ENCODE results near the gene ADGRE3.

DNA sequence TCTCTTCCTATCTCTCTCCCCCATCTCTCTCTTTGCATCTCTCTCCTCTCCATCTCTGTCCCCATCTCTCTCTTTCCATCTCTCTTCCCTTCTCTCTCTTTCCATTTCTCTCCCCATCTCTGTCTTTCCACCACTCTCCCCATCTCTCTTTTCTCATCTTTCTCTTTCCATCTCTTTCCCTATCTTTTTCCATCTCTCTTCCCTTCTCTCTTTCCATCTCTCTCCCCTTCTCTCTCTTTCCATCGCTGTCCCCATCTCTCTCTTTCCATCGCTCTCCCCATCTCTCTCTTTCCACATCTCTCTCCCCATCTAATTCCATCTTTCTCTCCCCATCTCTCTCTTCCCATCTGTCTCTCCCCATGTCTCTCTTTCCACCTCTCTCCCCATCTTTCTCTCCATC lies 24.5 kb downstream of the ADGRE3 start:
- TF ChIP-seq, protein P1, sequence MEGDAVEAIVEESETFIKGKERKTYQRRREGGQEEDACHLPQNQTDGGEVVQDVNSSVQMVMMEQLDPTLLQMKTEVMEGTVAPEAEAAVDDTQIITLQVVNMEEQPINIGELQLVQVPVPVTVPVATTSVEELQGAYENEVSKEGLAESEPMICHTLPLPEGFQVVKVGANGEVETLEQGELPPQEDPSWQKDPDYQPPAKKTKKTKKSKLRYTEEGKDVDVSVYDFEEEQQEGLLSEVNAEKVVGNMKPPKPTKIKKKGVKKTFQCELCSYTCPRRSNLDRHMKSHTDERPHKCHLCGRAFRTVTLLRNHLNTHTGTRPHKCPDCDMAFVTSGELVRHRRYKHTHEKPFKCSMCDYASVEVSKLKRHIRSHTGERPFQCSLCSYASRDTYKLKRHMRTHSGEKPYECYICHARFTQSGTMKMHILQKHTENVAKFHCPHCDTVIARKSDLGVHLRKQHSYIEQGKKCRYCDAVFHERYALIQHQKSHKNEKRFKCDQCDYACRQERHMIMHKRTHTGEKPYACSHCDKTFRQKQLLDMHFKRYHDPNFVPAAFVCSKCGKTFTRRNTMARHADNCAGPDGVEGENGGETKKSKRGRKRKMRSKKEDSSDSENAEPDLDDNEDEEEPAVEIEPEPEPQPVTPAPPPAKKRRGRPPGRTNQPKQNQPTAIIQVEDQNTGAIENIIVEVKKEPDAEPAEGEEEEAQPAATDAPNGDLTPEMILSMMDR (IDR thresholded peaks at IDR 0.05), result no peak
- TF ChIP-seq EZH2 (IDR thresholded peaks at IDR 0.05), result no peak
